Measurements from ENCODE around the gene APOBEC3B. TPM values are rescaled to one million over a fixed set of nuclear protein-coding genes. Genes with fewer than 3 reads are reported as not detected.

Gene APOBEC3B
- total RNA-seq, 4 donors from 2014 or later = 1.1 to 5.3 (median 3.1) TPM; not detected in 1

- Histone ChIP-seq H3K4me3 (no peak overlapping the region), H3K9me3 (no peaks in the 10 kb centered on the region), H3K4me1 (peaks cover 0 to 16% (median 0%) of the 10 kb centered on the region in 3 donors), H3K27ac (no peak overlapping the region), H3K36me3 (no peaks in the 10 kb centered on the region), H3K27me3 (peaks cover 0 to 3% (median 0%) of the 10 kb centered on the region in 4 donors)
- intact Hi-C loops (cut with DNase I) = no loop called here
- DNase-seq = no peak
- TF ChIP-seq POLR2A (IDR thresholded peaks at IDR 0.05) (no peak), CTCF (IDR thresholded peaks at IDR 0.05) (no peak)
- 90 to 91% methylated on average over 12 of the region's 12 CpGs for WGBS, 2 donors
Measured at GRCh38 chr22:38937541-38937940, 44.6 kb upstream of the APOBEC3B start.

GRCh38 chr22:38938221-38938620, 43.9 kb upstream of the APOBEC3B start:
- H3K27me3 ChIP-seq = peaks cover 0 to 10% (median 0%) of the 10 kb centered on the region in 4 donors
- peaks cover 0 to 18% (median 0%) of the 10 kb centered on the region in 3 donors for H3K4me1 ChIP-seq
- no peaks in the 10 kb centered on the region for H3K9me3 ChIP-seq
- intact Hi-C loops (cut with DNase I) = no loop called here
- H3K36me3 ChIP-seq = no peaks in the 10 kb centered on the region
- H3K27ac ChIP-seq = no peak overlapping the region
- WGBS, 2 donors = 86 to 90% methylated on average over 11 of the region's 11 CpGs
- no peak for DNase-seq
- no peak overlapping the region for H3K4me3 ChIP-seq
- TF ChIP-seq CTCF (IDR thresholded peaks at IDR 0.05) = no peak
- TF ChIP-seq POLR2A (IDR thresholded peaks at IDR 0.05) = no peak

- no peak for DNase-seq
- WGBS, 2 donors = 84 to 85% methylated on average over 7 of the region's 7 CpGs
- Histone ChIP-seq H3K27ac (no peak overlapping the region), H3K4me3 (no peak overlapping the region), H3K36me3 (no peaks in the 10 kb centered on the region), H3K9me3 (no peaks in the 10 kb centered on the region), H3K4me1 (peaks cover 0 to 21% (median 0%) of the 10 kb centered on the region in 3 donors), H3K27me3 (peaks cover 0 to 16% (median 0%) of the 10 kb centered on the region in 4 donors)
- TF ChIP-seq CTCF (IDR thresholded peaks at IDR 0.05) (no peak), POLR2A (IDR thresholded peaks at IDR 0.05) (no peak)
- intact Hi-C loops (cut with DNase I) = no loop called here
Measured at GRCh38 chr22:38938925-38939324, 43.2 kb upstream of the APOBEC3B start.

GRCh38 chr22:38940811-38941384, 41.2 kb upstream of the APOBEC3B start:
- no peaks in the 10 kb centered on the region for H3K9me3 ChIP-seq
- H3K27ac ChIP-seq = no peak overlapping the region
- no peaks in the 10 kb centered on the region for H3K36me3 ChIP-seq
- no peak overlapping the region for H3K4me3 ChIP-seq
- peaks cover 0 to 9% (median 0%) of the 10 kb centered on the region in 3 donors for H3K4me1 ChIP-seq
- WGBS, 2 donors = 81 to 87% methylated on average over 6 of the region's 6 CpGs
- peaks cover 0 to 27% (median 0%) of the 10 kb centered on the region in 4 donors for H3K27me3 ChIP-seq
- no peak for TF ChIP-seq CTCF (IDR thresholded peaks at IDR 0.05)
- no peak for TF ChIP-seq POLR2A (IDR thresholded peaks at IDR 0.05)
- intact Hi-C loops (cut with DNase I) = no loop called here
- DNase-seq = no peak

- intact Hi-C loops (cut with DNase I) = no loop called here
- no peak for DNase-seq
- WGBS, 2 donors = 42 to 65% methylated on average over 13 of the region's 13 CpGs
- no peaks in the 10 kb centered on the region for H3K36me3 ChIP-seq
- H3K4me3 ChIP-seq = peak overlapping the region in 1 of 4 donors; percentile 40
- no peaks in the 10 kb centered on the region for H3K9me3 ChIP-seq
- peaks cover 0 to 29% (median 0%) of the 10 kb centered on the region in 4 donors for H3K27me3 ChIP-seq
- TF ChIP-seq POLR2A (IDR thresholded peaks at IDR 0.05) (no peak), CTCF (IDR thresholded peaks at IDR 0.05) (no peak)
- no peak overlapping the region for H3K27ac ChIP-seq
- peaks cover 0 to 15% (median 0%) of the 10 kb centered on the region in 3 donors for H3K4me1 ChIP-seq
Measured at GRCh38 chr22:38941488-38941987, 40.6 kb upstream of the APOBEC3B start.

Data from esophagus squamous epithelium (tissue), 5 donors.